HT-29 (cell line): ENCODE data around the gene CEP57L1. TPM values are rescaled to one million over a fixed set of nuclear protein-coding genes. Genes with fewer than 3 reads are reported as not detected.
A peak's percentile ranks its signal among the peaks of the same experiment; 100 is the strongest.
"Not testable (repeated sequence)": the region's sequence is repeated elsewhere in the genome, so short reads cannot be mapped to it uniquely, and the experiment has no call there.

Experiments used
- DNase-seq: peaks from one replicate; pipeline ENCODE4 v3.0.0-alpha.2; 2015; ENCODE audit warnings: low spot score
- total RNA-seq: library from RNA; depleted of rRNA; stranded (reverse); fragments of >200 nt; shearing (Covaris generic); gene quantifications from 2 replicates; pipeline ENCODE4 v1.2.3, GENCODE V29; 2014

The CEP57L1 gene
- total RNA-seq, 1 experiment from 2014 or later, result 8.7 TPM

DNA sequence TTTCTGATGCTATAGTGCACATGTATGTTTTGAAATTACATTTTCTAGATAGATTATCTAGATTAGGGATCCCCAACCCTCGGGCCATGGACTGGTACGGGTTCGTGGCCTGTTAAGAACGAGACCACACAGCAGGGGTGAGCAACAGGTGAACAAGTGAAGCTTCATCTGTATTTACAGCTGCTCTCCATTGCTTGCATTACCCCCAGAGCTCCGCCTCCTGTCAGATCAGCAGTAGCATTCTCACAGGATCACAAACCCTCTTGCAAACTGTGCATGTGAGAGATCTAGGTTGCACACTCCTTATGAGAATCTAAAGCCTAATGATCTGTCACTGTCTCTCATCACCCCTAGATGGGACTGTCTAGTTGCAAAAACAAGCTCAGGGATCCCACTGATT is 10.4 kb downstream of the CEP57L1 start:
- no peak for DNase-seq

DNA sequence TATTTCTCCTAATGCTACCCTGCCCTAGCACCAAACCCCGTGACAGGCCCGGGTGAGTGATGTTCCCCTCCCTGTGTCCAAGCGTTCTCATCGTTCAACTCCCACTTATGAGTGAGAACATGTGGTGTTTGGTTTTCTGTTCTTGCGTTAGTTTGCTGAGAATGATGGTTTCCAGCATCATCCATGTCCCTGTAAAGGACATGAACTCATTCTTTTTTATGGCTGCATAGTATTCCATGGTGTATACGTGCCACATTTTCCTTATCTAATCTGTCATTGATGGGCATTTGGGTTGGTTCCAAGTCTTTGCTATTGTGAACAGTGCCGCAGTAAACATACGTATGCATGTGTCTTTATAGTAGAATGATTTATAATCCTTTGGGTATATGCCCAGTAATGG is 14.4 kb downstream of the CEP57L1 start:
- not testable (repeated sequence) for DNase-seq

DNA sequence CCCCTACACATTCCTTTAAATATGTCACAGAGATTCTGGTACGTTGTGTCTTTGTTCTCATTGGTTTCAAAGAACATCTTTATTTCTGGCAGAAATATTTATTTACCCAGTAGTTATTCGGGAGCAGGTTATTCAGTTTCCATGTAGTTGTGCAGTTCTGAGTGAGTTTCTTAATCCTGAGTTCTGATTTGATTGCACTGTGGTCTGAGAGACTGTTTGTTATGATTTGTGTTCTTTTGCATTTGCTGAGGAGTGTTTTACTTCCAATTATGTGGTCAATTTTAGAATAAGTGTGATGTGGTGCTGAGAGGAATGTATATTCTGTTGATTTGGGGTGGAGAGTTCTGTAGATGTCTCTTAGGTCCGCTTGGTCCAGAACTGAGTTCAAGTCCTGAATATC is 17.4 kb downstream of the CEP57L1 start:
- not testable (repeated sequence) for DNase-seq

DNA sequence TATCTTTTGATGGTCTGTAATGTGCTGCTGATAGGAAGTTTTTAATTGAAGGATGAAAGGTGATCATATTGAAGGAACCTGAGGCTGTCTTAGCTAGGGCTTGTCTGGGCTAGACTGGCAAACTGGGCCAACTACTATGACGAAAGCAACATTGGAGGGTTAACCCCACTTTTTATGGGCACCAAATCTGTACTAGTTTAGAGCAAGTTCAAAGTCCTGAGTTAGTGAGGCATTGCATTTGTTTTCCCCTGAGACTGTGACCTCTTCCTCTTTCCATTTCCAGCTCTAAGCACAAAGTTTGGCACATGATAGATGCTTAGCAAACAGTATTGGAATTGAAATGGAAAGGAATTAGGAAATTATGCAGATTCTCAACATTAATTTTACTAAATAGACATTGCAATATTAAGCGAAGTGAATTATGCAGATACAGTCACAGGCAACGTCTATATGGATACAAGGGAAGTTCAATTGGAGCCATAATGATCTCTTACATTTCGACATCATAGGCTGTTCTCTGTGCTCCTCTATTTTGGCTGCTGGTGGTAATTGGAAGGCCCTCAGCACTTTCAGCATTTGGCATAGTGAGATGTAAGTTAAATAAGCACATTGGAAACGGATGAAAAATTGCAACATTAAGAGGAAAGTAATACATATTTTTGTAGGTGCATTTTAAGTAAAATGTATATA is 22.2 kb downstream of the CEP57L1 start:
- no peak for DNase-seq

DNA sequence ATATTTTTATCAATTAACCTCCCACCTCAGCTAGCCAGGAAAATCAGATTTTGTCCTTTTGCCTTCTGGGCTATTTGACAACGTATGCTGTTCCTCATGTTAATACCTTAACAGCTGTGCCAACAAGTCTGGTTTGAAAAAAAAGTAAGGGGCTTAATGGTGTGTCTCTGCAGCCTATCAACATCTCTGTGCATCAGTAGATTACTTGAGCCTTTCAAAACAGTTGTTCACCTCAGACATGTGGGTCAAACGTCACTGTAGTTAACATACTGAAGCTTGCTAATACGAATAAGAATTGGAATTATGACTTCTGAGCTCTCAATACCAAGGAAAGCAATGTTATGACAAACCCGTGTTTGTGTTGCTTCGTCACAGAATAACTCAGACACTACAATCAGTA is 23.0 kb downstream of the CEP57L1 start:
- DNase-seq, result no peak

DNA sequence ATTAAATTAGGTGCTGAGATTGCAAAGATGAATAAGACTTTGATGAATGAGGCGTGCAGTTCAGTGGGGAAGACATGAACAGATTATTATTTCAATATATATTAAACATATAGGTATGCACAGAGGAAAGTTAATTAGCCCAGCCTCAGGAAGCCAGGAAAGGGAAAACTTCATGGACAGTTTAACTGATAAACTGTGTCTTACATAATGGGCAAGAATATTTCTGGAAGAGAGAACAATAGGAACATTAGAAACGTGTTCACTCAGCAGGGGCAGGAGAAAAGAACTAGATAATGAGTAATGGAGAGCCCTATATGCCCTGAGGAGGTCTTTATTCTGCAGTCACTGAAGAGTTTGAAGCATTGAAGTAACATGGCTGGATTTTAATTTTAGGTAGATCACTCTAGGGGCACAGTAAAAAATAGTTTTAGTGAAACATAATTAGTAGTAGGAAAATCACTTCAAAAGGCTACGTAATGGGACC is 23.6 kb downstream of the CEP57L1 start:
- no peak for DNase-seq

DNA sequence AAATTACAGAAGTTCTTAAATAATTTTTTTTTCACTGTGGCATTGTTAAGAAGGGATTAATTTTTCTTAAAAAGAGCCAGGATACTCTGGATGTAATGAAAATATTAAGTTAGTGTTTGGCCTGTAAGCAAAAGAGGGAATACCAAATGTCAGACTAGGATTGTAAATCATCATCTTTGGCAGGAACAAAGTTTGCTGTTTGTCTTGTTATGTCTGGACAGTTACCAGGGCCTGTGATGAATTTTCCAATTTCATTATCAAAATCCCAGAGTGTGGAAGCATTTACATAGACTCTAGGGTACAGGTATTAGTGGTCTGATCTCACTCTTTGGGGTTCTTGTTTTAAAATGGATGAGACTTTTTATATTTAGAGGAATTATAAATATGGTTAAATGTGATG is 26.1 kb downstream of the CEP57L1 start:
- DNase-seq, result no peak

DNA sequence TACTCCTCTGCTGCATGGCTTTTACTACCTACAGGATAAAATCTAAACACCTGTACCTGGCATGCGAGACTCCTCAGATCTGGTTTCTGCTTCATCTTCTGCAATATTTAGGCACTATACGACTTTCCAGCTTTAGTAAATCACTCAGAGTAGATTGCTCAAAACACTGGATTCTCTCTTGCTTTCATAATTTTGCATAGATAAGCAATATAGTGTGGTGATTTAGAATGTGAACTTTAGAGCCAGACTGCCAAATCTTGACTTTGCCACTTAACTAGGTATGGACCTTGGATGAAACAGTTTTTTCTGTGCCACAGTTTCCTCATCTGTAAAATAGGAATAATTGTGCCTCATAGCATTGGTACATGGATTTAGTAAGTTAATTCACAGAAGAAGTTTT is 28.9 kb downstream of the CEP57L1 start:
- DNase-seq, result no peak

DNA sequence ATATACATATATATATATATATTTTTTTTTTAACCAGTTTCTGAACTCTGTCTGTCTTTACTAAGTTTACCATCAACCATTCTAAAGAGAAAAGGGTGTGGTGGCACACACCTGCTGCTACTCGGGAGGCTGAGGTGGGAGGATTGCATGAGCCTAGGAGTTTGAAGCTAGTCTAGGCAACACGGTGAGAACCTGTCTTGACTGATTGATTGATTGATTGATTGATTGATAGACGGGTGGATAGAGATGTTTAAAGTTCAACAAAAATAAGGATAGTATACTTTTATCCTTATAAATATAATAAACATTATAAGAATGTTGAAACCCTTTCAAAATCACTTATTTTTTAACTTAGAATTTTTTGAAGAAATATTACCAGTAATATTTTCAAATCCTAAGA is 30.2 kb downstream of the CEP57L1 start:
- DNase-seq, result no peak

DNA sequence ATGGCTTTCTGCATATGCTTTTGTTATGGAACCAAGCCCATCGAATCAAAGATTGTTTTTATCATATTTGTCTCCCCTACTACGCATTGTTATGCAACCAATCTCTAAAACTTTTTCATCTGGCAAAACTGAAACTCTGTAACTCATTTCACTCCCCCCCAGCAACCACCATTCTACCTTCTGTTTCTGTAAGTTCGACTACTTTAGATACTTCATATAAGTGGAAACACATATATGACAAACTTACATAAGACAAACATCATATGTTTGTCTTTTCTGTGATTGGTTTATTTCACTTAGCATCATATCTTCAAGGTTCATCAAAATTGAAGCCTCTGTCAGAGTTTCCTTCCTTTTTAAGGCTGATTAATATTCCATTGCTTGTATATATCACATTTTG is 34.8 kb downstream of the CEP57L1 start:
- no peak for DNase-seq

DNA sequence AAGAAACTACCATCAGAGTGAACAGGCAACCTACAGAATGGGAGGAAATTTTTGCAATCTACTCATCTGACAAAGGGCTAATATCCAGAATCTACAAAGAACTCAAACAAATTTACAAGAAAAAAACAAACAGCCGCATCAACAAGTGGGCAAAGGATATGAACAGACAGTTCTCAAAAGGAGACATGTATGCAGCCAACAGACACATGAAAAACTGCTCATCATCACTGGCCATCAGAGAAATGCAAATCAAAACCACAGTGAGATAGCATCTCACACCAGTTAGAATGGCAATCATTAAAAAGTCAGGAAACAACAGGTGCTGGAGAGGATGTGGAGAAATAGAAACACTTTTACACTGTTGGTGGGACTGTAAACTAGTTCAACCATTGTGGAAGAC is 40.3 kb downstream of the CEP57L1 start:
- DNase-seq, result not testable (repeated sequence)

DNA sequence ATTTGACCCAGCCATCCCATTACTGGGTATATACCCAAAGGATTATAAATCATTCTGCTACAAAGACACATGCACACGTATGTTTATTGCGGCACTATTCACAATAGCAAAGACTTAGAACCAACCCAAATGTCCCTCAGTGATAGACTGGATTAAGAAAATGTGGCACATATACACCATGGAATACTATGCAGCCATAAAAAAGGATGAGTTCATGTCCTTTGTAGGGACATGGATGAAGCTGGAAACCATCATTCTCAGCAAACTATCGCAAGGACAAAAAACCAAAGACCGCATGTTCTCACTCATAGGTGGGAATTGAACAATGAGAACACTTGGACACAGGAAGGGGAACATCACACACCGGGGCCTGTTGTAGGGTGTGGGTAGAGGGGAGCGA is 40.7 kb downstream of the CEP57L1 start:
- DNase-seq, result not testable (repeated sequence)

DNA sequence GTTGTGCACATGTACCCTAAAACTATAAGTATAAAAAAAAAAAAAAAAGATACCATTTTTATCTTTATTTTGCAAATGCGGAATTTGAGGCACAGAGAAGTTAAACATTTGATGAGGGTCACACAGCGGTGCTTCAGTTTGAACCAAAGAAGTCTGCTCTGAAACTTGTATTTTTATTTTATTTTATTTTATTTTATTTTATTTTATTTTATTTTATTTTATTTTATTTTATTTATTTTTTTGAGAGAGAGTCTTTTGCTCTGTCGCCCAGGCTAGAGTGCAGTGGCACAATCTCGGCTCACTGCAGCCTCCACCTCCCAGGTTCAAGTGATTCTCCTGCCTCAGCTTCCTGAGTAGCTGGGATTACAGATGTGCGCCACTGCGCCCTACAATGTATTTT is 41.2 kb downstream of the CEP57L1 start:
- DNase-seq, result not testable (repeated sequence)

DNA sequence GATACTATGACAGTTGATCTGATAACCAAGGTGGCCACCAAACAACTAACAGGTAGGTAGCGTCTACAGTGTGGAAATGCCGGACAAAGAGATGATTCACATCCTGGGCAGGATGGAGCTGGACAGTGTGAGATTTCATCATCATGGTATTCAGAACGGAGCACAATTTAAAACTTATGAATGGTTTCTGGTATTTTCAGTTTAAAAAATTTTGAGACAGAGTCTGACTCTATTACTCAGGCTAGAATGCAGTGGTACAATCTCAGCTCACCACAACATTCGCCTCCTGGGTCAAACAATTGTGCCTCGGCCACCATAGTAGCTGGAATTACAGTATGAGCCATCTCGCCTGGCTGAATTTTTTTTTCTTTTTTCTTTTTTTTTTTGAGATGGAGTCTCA is 43.8 kb downstream of the CEP57L1 start:
- DNase-seq, result no peak

DNA sequence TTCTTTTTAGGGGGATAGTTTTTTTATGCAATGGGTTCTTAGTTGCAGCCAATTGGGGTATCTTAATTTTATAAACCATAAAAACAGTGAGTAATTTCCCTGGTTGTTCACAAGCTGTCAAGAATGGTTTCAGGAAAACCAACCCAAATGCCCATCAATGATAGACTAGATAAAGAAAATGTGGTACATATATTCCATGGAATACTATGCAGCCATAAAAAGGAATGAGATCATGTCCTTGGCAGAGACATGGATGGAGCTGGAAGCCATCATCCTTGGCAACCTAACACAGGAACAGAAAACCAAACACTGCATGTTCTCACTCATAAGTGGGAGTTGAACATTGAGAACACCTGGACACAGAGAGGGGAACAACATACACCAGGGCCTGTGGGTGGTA is 46.8 kb downstream of the CEP57L1 start:
- not testable (repeated sequence) for DNase-seq

DNA sequence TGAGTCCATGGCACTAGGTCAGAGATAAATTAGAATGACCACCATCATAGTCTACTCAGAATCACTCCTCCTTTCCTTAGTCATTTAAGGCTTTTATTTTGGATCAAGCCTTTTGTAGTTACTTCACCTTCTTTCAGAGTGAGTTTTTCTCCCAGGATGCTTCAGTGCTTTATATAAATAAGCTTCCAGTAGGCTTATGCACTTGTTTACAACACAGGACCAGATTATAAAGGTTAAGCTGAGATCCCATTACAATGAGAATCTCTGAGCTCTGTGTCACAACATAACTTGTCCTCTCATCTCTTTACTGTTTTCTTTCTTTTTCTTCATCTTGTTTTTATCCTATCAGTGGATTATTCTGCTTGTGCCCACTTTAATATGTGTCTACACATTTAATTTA is 47.9 kb downstream of the CEP57L1 start:
- DNase-seq, result no peak

DNA sequence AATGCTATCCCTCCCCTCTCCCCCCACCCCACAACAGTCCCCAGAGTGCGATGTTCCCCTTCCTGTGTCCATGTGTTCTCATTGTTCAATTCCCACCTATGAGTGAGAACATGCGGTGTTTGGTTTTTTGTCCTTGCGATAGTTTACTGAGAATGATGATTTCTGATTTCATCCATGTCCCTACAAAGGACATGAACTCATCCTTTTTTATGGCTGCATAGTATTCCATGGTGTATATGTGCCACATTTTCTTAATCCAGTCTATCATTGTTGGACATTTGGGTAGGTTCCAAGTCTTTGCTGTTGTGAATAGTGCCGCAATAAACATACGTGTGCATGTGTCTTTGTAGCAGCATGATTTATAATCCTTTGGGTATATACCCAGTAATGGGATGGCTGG is 52.9 kb downstream of the CEP57L1 start:
- DNase-seq, result not testable (repeated sequence)

DNA sequence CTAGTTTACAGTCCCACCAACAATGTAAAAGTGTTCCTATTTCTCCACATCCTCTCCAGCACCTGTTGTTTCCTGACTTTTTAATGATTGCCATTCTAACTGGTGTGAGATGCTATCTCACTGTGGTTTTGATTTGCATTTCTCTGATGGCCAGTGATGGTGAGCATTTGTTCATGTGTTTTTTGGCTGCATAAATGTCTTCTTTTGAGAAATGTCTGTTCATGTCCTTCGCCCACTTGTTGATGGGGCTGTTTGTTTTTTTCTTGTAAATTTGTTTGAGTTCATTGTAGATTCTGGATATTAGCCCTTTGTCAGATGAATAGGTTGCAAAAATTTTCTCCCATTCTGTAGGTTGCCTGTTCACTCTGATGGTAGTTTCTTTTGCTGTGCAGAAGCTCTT is 53.4 kb downstream of the CEP57L1 start:
- not testable (repeated sequence) for DNase-seq

DNA sequence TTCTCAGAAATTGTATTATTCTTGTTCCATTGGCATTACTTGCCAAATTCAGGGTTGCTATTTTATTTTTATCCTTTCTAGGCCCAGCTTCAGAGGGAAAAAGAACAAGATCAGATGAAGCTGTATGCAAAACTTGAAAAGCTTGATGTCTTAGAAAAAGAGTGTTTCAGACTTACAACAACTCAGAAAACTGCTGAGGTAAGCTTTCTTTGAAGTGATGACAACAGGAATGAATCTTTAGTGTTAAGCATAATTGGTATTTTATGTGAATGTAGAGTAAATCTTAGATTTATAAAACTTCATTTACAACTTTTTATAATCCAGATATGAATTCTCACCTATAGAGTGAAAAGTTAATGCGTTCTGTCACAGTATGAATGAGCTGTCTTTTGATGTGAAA is 58.4 kb downstream of the CEP57L1 start:
- no peak for DNase-seq

DNA sequence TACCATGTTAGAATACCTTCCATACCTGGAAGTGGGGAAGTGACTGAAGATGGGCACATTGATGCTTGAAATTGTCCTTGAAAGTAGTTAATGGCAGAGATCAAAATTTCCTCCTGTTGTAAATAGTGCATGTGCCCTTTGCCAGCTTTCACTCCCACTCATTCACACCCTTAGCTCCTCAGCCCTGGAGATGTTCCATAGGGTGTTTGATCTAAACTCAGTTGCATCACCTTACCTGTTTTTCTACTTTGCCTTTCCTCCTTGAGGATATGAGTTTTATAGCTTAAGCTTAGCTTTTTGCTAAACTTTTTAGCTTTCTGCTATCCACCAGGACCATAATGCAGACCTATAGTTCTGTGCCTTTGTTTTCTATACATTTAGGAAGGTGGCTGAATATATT is 69.0 kb downstream of the CEP57L1 start:
- DNase-seq, result peak; percentile 7

DNA sequence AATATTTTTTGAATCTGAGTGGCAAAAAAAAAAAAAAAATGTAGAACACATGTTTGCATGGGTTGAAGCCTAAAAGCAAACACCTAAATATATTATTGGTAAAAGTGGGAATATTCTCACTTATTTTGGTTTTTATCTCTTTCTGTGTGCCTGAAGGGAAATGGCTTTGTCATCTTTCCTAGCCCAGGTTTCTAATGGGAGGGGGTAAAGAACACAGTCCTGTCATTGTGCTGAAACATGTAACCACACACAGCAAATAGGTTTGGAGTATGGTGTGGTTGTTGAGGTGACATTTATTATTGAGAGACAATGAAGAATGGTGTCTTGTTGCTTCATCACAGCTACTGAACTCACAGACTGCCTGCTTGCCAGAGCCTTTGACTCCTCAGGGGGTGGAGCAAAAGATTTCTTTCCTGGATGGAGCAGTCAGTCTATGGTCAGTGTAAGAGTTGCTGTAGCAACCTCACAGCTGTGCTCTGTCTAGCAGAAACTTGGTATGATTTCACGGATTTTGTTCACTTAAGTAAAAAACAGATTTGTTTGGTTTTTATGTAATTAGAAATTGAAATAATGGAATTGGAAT is 70.2 kb downstream of the CEP57L1 start:
- DNase-seq, result peak; percentile 36

DNA sequence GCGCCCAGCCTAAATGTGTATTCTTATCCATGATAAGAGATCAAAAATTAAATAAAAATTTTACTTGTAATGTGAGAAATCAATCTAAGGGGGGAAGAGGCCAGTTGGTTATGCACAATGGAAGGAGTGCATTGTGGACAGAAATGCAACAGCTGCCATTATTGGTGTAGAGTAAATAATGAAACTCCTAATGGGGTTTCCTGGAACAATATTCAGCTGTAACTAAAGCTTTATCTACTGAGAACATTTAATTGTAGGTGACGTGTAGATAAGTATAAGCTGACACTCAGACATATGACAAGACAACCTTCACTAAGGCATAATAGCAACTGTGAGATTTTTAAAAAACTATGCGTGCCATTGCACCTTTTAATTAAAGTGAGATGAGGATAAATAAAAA is 71.4 kb downstream of the CEP57L1 start:
- no peak for DNase-seq

DNA sequence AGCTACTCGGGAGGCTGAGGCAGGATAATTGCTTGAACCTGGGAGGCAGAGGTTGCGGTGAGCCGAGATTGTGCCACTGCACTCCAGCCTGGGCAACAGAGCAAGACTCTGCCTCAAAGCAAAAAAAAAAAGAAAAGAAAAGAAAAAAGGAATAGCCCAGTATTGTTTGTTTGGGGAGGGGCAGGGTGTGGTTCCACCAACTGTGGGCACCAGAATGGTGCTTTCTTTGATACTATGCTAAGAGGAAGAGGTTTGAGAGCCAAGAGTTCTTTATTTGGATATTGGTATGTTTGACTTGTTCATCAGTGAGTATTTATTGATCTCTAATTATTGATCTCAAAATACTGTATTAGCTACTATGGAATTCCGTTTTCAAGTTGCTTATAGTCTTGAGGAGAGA is 72.3 kb downstream of the CEP57L1 start:
- no peak for DNase-seq

DNA sequence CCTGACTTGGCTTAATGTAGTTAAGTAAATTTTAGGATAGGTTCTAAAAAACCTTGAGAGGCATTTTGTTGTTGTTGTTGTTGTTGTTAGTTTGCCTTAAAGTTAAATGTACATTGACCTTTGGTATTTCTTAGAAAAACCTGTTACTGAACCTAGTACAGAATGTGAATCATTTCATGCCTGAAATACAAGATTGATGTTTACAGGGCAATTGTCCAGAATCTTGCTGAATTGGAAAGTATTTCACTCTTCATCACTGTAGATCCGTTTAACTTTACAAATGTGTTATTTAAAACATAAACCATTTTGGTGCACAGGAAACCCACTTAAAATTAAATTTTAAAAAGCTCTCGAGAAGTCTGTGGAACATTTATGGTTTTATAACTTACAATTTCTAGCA is 75.0 kb downstream of the CEP57L1 start:
- no peak for DNase-seq
